Measurements from ENCODE around the gene CCDC85B. TPM values are rescaled to one million over a fixed set of nuclear protein-coding genes. Genes with fewer than 3 reads are reported as not detected.
A peak's percentile ranks its signal among the peaks of the same experiment; 100 is the strongest.

CCDC85B gene
- total RNA-seq, 1 donor from 2014 or later, result 28.6 TPM

DNA sequence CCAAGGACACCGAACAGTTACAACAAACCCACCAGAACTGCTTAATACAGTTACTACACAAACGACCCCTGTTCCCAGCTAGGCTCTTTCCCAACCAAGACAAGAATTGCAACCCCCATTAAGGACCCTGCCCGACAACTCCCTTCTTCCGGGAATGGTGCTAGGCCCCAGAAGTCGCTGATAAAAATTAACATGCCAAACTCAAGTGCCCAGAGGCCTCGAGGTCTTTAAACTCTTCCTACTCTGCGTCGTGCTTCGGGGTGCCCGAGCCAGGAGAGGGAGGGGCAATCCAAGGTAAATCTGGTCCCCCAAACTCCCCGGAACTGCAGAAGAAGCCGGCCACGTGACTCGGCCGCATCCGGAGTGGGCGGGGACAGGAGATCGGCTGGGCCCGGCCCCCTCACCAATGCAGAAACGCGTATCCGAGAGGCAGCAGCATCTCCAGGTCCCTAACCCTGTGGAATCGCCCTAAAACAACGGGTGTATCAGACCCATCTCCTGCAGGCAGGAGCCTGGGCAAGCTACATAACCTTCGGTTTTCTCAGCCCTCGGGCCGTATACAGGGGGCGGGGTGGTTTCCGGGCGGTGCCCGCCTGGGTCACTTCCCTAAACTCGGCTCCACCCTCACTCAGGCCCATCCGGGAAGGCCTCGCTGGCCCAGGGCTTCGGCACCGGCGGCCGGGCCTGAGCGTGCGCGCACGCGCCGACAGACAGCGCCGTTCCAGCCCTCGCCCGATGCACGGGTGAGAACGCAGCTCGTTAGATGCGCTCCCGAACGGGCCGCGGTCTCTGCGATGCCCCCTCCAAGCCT is 33.6 kb upstream of the CCDC85B start:
- peaks cover 44% of the 10 kb centered on the region for H3K4me1 ChIP-seq
- peak overlapping the region; percentile 98 for H3K27ac ChIP-seq
- H3K36me3 ChIP-seq, result peaks cover 49% of the 10 kb centered on the region
- ATAC-seq (peak; percentile 64 to 67), DNase-seq (peak; percentile 94)
- H3K9me3 ChIP-seq, result no peaks in the 10 kb centered on the region
- intact Hi-C loops (cut with DNase I), result no loop called here
- H3K27me3 ChIP-seq (ENCODE audit: low read depth), result no peaks in the 10 kb centered on the region
- H3K4me3 ChIP-seq, result peak overlapping the region; percentile 92
- TF ChIP-seq, protein P1, sequence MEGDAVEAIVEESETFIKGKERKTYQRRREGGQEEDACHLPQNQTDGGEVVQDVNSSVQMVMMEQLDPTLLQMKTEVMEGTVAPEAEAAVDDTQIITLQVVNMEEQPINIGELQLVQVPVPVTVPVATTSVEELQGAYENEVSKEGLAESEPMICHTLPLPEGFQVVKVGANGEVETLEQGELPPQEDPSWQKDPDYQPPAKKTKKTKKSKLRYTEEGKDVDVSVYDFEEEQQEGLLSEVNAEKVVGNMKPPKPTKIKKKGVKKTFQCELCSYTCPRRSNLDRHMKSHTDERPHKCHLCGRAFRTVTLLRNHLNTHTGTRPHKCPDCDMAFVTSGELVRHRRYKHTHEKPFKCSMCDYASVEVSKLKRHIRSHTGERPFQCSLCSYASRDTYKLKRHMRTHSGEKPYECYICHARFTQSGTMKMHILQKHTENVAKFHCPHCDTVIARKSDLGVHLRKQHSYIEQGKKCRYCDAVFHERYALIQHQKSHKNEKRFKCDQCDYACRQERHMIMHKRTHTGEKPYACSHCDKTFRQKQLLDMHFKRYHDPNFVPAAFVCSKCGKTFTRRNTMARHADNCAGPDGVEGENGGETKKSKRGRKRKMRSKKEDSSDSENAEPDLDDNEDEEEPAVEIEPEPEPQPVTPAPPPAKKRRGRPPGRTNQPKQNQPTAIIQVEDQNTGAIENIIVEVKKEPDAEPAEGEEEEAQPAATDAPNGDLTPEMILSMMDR (IDR thresholded peaks at IDR 0.05), result no peak

DNA sequence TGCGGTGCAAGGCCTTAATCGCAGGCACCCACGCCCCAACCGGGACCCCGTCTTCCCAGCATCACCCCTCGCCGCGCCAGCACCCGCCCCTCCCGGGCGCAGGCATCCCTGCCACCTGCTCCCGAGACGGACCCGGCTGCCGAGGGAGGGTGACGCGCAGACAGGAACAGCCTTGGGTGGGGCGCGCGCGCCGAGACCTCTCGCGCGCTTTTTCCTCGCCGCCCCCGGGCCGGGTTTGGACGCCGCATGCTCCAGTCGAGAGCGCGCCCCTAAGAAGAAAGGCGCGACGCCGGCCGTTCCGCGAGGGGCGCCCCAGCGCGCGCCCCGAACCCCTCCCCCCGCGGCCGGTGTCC is 33.0 kb upstream of the CCDC85B start:
- peak overlapping the region; percentile 98 for H3K27ac ChIP-seq

DNA sequence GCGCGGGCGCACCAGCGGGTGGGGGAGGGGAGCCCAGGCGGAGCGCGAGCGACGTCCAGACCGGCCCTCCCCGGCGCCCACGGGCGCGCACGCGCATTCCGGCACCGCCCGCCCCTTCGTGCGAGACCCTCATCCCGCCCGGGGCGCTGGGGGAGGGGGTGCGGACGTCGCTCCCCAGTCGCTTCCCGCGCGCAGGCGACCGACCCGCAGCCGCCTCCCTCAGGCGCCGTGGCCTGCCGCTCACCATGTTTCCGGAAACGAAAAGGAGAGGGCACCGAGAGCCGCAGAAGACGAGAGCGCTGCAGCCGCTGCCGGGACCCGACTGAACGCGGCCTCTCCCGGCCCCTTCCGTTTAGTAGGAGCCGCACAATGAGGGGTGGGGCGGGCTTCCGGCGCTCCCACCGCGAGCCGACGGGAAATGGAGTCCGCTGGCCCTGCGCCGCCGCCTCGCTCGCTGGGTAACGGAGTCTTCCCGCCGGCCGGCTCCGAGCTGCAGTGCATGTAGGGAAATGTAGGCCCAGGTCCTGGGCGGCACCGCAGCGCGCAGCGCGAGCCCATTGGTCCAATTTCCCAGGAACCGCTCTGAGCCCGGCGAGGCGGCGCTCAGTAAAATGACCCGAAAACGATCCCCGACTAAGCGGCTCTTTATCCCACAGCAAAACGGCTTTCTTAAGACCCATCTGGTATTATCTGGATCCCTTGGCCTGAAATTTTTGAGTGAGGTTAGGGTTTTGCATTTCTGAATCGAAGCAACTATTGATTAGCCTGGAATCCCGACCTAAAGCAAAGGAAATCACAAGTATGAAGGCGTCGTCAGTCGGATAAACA is 32.4 kb upstream of the CCDC85B start, which contains the start of gene CFL1:
CFL1 (minus strand) TSS at position 328 of the 828 bp plus-strand sequence; CDS start at position 247, 81 bp downstream.
- H3K9me3 ChIP-seq, result no peaks in the 10 kb centered on the region
- peaks cover 55% of the 10 kb centered on the region for H3K4me1 ChIP-seq
- intact Hi-C loops (cut with DNase I), result no loop called here
- peak; percentile 99 for DNase-seq
- peak within 1 kb of the TSS; percentile 98 for H3K27ac ChIP-seq
- TF ChIP-seq, protein P1 (IDR thresholded peaks at IDR 0.05), result no peak
- H3K36me3 ChIP-seq, result peaks cover 49% of the 10 kb centered on the region
- peak; percentile 82 to 89 for ATAC-seq
- H3K4me3 ChIP-seq, result peak within 1 kb of the TSS; percentile 92
- H3K27me3 ChIP-seq (ENCODE audit: low read depth), result no peaks in the 10 kb centered on the region

More for the DNA sequence above, 33.0 kb upstream of the CCDC85B start:
- TF ChIP-seq, protein P1 (IDR thresholded peaks at IDR 0.05), result no peak
- no peak for ATAC-seq
- Histone ChIP-seq H3K9me3 (no peaks in the 10 kb centered on the region), H3K4me1 (peaks cover 50% of the 10 kb centered on the region), H3K36me3 (peaks cover 49% of the 10 kb centered on the region), H3K4me3 (peak overlapping the region; percentile 92), H3K27me3 (ENCODE audit: low read depth) (no peaks in the 10 kb centered on the region)
- no peak for DNase-seq
- intact Hi-C loops (cut with DNase I), result no loop called here

DNA sequence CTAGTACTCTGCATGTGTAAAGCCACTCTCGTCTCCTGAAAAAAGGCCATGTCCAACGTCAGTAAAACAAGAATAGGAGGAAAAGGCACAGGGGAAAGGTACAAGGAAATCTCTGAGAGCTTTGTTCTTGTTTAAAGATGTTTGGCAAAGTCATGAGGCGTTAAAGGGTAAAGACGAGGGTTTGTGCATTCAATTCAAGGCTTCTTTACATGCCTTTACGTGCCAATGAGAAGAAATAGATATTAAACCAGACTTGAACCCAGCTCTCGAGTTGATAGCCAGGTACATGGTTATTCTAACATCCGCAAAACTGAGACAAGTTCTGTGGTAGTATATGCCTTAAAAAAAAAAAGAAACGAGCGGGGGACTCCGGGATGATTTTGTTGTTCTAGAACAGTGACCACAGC is 31.8 kb upstream of the CCDC85B start:
- Histone ChIP-seq H3K4me1 (peaks cover 55% of the 10 kb centered on the region), H3K4me3 (peak overlapping the region; percentile 92), H3K27me3 (ENCODE audit: low read depth) (no peaks in the 10 kb centered on the region), H3K9me3 (no peaks in the 10 kb centered on the region), H3K36me3 (peaks cover 49% of the 10 kb centered on the region), H3K27ac (peak overlapping the region; percentile 98)
- ATAC-seq (no peak), DNase-seq (no peak)
- intact Hi-C loops (cut with DNase I), result no loop called here
- TF ChIP-seq, protein P1 (IDR thresholded peaks at IDR 0.05), result no peak

DNA sequence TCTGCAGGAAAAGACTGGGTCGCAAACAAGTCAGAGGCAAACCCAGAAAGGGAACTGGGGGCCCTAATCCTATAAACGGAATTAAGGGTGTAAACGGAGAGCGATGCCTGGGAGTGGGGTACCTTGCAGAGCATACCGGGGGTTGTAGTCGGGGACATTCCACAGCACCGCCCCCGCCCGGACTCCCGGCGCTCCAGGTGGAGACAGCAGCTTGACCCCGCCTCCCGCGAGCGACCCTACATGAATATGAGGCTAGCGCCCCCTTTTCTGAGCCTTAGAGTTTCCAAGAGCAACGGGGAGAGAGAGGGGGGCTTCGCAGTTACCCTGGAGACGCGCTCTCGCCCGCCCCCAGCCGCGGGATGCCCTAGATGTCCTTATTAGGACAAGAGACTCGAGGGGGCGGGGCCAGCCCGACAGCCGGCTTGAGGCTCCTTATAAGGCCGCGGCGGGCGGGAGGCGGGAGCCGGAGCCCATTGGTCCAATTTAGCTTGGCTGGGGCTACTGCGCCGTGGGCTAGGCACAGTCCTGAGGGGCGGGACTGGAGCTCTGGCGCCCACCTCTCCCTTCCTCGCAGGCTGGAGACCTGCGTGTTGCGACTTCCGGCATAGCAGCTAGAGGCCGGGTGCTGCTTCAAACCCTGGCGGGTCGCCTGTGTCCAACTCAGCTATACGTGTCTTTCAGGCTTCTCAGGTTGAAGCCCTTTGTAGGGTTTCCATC is 31.2 kb upstream of the CCDC85B start:
- no peaks in the 10 kb centered on the region for H3K27me3 ChIP-seq (ENCODE audit: low read depth)
- intact Hi-C loops (cut with DNase I), result no loop called here
- no peaks in the 10 kb centered on the region for H3K9me3 ChIP-seq
- H3K27ac ChIP-seq, result peak overlapping the region; percentile 98
- DNase-seq (peak; percentile 100), ATAC-seq (peak; percentile 82 to 86)
- H3K4me3 ChIP-seq, result peak overlapping the region; percentile 92
- peaks cover 55% of the 10 kb centered on the region for H3K4me1 ChIP-seq
- peaks cover 49% of the 10 kb centered on the region for H3K36me3 ChIP-seq
- TF ChIP-seq, protein P1 (IDR thresholded peaks at IDR 0.05), result peak; percentile 37

Data from lower lobe of right lung (tissue), 2 donors.